PC-9 (cell line): Measurements from ENCODE around the gene NUP85.

Source experiments
- EZH2 ChIP-seq: fragments of 200-600 bp; sonication (generic); IDR thresholded peaks from 2 replicates; pipeline ENCODE4 v1.8.0; 2017; ENCODE audit warnings: antibody characterized with exemption, low read depth
- TF ChIP-seq, protein P1 (sequence below): fragments of 200-600 bp; sonication (generic); conservative IDR thresholded peaks from 2 replicates; pipeline ENCODE4 v1.6.1; 2017; ENCODE audit warnings: mixed run types, antibody characterized with exemption, mild to moderate bottlenecking, moderate library complexity

DNA sequence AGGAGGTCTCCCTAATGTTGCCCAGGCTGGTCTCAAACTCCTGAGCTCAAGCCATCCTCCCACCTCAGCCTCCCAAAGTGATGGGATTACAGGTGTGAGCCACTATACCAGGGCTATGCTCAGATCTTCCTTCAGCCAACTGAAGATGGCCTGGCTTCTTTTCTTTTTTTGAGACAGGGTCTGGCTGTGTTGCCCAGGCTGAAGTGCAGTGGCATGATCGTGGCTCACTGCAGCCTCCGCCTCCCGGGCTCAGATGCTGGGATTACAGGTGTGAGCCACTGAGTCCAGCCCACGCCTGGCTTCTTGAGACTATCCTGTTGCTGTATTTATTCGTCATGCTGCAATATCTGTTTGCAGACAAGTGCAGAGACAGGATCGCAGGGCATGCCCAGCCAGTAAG, 79.6 kb downstream of the NUP85 start:
- TF ChIP-seq, protein P1, sequence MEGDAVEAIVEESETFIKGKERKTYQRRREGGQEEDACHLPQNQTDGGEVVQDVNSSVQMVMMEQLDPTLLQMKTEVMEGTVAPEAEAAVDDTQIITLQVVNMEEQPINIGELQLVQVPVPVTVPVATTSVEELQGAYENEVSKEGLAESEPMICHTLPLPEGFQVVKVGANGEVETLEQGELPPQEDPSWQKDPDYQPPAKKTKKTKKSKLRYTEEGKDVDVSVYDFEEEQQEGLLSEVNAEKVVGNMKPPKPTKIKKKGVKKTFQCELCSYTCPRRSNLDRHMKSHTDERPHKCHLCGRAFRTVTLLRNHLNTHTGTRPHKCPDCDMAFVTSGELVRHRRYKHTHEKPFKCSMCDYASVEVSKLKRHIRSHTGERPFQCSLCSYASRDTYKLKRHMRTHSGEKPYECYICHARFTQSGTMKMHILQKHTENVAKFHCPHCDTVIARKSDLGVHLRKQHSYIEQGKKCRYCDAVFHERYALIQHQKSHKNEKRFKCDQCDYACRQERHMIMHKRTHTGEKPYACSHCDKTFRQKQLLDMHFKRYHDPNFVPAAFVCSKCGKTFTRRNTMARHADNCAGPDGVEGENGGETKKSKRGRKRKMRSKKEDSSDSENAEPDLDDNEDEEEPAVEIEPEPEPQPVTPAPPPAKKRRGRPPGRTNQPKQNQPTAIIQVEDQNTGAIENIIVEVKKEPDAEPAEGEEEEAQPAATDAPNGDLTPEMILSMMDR = no peak
- no peak for TF ChIP-seq EZH2
